ENCODE measurements around the gene MSTO1.

- TF ChIP-seq CTCF (IDR thresholded peaks at IDR 0.05) (no peak), POLR2A (IDR thresholded peaks at IDR 0.05) (no peak), POLR2AphosphoS5 (IDR thresholded peaks at IDR 0.05; ENCODE audit: insufficient read depth in 1 of 2, low read depth in 1 of 2) (no peak)
Measured at GRCh38 chr1:155608888-155609225, 1.2 kb upstream of the MSTO1 start.
